RPMI7951 (cell line): ENCODE measurements around the gene GCA. TPM values are rescaled to one million over a fixed set of nuclear protein-coding genes. Genes with fewer than 3 reads are reported as not detected.

Experiments
- DNase-seq: peaks from one replicate; pipeline ENCODE4 v3.0.0-alpha.2; 2012; ENCODE audit warnings: low read depth
- total RNA-seq: library from RNA; depleted of rRNA; stranded (reverse); fragments of >200 nt; shearing (Covaris generic); gene quantifications from 2 replicates; pipeline ENCODE4 v1.2.3, GENCODE V29; 2014

GCA gene
- total RNA-seq, 1 experiment from 2014 or later = 21.5 TPM

DNA sequence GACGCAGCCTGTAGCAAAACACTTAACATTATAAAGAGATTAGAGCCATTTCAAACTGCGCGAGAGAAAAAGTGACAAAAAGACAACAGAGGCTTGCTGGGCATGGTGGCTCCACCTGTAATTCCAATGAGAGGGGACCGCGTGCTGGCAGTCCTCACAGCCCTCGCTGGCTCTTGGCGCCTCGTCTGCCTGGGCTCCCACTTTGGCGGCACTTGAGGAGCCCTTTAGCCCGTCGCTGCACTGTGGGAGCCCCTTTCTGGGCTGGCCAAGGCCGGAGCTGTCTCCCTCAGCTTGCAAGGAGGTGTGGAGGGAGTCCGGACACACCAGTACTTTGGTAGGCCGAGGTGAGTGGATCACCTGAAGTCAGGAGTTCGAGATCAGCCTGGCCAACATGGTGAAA is 16.1 kb upstream of the GCA start:
- DNase-seq = no peak

DNA sequence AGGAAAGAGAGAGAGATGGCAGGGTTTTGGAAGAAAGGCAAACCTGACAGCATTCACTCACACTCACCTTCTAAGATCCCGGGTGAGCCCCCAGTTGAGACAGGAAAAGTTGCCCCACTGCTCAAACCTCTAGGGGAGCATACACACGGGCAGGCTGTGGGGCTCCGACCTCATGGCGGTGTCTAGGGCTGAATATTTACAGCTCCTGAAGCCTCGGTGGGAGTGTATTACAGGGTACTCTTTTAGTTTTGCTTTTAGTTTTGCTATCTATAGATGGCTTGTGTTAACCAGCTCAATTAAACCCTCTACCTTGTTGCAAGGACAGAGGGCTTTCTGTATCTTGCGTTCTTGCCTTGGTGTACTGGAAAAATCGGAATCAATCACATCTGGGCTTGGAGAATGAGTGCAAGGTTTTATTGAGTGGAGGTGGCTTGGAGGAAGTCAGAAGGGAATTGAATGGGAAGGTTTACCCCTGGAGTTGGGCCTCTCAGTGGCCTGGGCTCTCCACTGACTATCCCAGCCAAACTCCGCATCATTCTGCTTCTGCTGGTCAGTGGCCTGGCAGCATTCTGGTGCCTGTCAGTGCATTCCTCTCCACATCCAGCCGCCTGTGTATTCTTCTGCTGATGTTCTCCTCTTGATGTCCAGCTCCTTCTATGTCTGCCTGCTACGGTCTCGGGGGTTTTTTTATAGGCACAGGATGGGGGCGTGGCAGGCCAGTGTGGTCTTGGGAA is 15.3 kb upstream of the GCA start:
- no peak for DNase-seq

- DNase-seq = no peak
Observed at GRCh38 chr2:162330881-162331280, 13.1 kb upstream of the GCA start.

DNA sequence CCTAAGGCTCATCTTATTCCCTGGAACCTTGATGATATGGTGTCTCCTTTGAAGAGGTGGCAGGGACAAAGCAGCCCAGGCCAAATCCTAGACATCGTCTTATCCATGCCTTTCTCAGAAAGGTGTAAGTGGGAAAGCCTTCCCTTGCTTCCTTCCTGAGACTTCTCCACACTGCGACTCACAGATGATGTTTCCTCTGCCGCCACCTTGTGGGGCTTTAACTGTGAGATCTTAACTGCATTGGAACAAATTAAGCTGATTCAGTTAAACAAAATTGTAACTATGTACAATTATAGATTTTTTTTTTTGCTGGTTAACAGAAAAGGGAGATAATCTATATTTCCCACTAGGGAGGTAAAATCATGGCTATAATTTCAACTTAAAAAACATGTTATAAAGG is 10.0 kb upstream of the GCA start:
- peak; percentile 50 for DNase-seq

- no peak for DNase-seq
Observed at GRCh38 chr2:162337868-162338267, 6.1 kb upstream of the GCA start.

- DNase-seq = no peak
Observed at GRCh38 chr2:162340822-162341221, 3.1 kb upstream of the GCA start.

- no peak for DNase-seq
Observed at GRCh38 chr2:162342321-162342720, 1.6 kb upstream of the GCA start.

GRCh38 chr2:162342841-162343240 is 1.1 kb upstream of the GCA start:
- DNase-seq = no peak

DNA sequence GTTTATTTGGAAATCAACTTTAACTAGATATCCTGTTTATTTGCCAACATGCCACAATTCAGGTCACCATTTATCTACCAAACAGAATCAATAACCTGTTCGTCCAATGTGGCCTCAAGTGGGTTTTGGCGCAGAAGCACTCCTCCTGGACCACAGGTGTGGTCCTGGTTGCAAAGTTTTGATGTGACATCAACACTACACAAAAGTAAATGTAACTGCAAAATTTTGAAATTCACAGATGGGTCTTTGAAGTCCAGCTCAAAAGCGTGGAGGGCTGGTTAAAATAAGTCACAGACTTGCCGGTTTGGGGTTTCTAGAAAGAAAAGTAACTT is 474 bp upstream of the GCA start:
- DNase-seq = no peak

DNA sequence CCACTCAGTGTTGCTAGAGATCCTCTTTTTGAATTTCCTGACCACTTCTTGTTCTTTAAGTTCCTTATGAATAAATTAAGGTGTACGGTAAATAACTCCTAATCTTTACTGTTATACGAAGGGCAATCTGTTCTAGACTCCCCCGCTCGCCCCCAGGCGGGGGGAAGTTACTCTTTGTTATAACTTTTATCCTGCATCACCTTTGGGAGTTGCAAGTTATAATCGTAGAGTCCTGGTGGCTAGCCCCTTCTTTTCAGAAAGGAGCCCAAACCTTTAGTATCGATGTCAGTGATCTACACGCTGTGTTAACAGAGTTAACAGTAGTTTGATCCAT is 652 bp downstream of the GCA start:
- DNase-seq = no peak

DNA sequence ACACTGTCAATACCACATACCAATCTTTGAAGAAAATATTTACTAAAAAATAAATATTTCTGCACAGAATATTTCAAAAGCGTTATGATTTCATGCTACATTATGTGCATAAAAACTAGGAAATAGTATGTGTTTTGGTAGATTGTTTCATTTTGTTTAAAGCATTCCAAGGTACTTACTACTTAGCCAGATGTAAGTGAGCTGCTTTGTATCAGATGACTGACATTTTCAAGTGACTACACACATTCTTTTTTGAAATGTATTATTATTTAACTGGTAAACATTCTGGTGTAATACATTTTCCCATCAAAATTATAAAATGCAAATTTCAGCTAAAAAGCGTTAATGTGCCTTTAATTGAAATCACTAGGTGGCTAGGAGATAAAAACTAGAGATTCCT is 21.5 kb downstream of the GCA start:
- DNase-seq = no peak

GRCh38 chr2:162368494-162368893 is 24.6 kb downstream of the GCA start:
- no peak for DNase-seq

DNA sequence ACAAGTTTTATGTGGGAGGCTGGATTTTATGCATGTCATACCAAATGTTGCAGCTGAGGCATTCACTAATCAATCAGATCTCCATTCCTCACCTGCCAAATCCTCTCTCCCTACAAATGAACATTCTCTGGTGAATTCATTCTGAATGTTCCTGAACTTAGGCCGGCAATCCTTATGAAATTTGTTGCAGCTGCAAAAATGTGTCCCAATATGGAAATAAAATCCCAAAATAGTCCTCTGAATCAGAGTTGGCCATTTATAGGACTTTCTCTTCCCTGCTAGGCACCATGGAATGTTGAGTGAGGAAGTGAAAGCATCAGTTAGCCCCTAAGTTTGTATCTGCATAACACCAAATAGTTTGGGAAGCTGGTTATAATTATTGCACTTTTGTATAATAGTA is 25.6 kb downstream of the GCA start:
- DNase-seq = no peak

DNA sequence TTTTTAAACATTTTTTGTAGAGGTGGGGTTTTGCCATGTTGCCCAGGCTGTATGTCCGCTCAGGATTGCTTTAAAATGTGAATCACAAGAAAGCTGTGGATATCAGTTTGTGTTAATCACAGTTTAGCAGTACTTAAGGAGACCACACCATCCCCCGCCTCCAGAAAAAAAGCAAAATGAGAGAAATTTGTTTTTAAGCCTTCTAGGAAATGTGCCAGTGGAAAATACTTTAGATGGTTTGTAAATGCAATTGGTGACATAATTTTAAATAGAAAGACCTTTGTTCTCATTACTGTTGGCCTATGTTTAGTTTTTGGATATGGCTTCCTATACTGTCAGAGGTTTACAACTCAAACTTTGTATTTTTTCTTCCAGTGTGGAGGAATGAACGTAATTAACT is 27.0 kb downstream of the GCA start:
- no peak for DNase-seq

DNA sequence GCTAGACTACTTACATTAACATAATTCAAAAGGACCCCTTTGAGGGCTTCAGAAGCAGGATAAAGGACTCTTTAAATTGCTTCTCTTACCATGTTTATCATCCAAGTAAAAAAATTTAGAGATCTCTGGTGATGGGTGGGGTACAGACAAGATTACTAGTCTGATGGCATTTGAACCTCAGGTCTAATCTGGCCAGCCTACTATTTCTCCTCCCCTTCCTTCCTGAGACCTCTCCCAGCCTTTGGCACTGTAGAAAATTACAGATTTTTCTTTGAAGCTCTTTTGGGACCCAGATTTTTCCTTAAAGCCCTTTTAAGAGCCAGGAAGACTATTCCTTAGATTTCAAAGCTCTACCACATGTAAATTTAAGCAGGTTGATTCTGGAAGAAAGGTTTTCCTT is 28.9 kb downstream of the GCA start:
- DNase-seq = no peak

- DNase-seq = peak; percentile 7
Observed at GRCh38 chr2:162379719-162380580, 36.0 kb downstream of the GCA start.

DNA sequence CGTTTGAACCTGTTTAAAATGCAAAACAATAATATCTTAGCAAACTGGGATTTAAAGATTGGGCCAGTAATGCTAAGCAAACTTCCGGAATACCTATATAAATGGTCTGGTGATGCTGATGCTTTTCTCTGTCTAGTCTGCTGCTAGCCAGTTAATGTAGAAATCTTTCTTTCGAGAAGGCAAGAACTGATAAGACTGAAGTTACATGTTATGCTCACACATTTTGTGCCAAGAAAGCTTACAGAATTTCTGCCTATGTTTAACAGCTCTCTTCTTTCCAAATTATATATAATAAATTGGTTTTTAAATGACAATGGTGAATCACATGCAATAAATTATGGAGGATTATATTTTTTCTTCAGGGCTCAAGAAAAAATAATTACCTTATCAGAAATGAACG is 37.9 kb downstream of the GCA start:
- DNase-seq = no peak

GRCh38 chr2:162382278-162382677 is 38.3 kb downstream of the GCA start:
- peak; percentile 28 for DNase-seq

GRCh38 chr2:162385536-162385935 is 41.6 kb downstream of the GCA start:
- no peak for DNase-seq

DNA sequence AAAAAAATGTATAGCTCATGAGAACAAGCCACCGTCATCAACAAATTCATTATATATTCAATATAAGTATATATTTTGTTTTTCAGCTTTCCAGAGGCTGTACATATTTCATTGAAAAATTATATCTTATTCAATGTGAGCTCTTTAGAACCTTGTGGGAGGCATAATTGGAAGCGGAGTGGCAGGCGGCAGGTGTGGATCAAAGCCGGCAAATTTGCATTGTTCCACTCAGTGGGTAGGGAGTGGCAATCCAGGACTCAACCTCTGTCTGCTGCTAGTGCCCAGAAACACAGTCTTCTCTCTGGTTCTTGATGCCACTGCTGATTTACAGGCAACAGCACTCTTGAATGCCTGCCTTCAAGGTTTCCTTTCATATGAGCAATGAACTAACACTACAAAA is 46.9 kb downstream of the GCA start:
- DNase-seq = no peak

GRCh38 chr2:162400336-162400735 is 56.4 kb downstream of the GCA start:
- no peak for DNase-seq

DNA sequence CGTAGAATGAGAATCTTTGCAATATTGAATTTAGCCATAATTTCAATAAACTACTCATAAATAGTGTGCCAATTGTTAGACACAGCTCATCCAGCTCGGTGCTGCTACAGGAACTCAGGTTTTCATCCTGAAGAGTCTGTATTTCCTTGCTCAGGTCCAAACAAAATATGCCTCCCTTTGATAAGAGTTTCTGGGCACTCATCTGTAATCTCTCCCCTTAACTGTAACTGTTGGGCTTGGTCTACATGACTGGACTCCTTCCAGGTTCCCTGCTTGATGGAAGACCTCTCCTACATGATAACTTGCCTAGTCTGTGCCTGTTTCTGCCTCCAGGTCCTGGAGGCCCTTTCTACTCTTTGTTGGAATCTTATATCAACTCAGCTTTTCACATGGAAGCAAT is 57.9 kb downstream of the GCA start:
- no peak for DNase-seq

GRCh38 chr2:162403884-162404283 is 60.0 kb downstream of the GCA start:
- DNase-seq = peak; percentile 71
